Smooth muscle cell (in vitro differentiated cells): Measurements from ENCODE around the gene BCAM. TPM values are rescaled to one million over a fixed set of nuclear protein-coding genes. Genes with fewer than 3 reads are reported as not detected.

Experiments
- DNase-seq: peaks from one replicate; lab custom pipeline; 2025; ENCODE audit not compliant: unreplicated experiment; lab: John Stamatoyannopoulos, UW
- H2AFZ ChIP-seq: fragments of 200-600 bp; sonication (generic); 2 replicates; pipeline ENCODE4 v1.6.0; 2016; ENCODE audit warnings: antibody characterized with exemption, low read depth, mild to moderate bottlenecking
- H3F3A ChIP-seq: fragments of 200-600 bp; sonication (generic); 2 replicates; pipeline ENCODE4 v1.6.0; 2017; ENCODE audit warnings: antibody characterized with exemption, low read depth
- H3K27ac ChIP-seq: fragments of 200-600 bp; sonication (generic); 2 replicates; pipeline ENCODE4 v1.5.1; 2016; ENCODE audit warnings: low read depth, mild to moderate bottlenecking
- H3K27me3 ChIP-seq: fragments of 200-600 bp; sonication (generic); 2 replicates; pipeline ENCODE4 v1.6.1; 2016; ENCODE audit warnings: low read depth, mild to moderate bottlenecking
- H3K36me3 ChIP-seq: fragments of 200-600 bp; sonication (generic); 2 replicates; pipeline ENCODE4 v1.5.1; 2016; ENCODE audit warnings: low read depth
- H3K4me1 ChIP-seq: fragments of 200-600 bp; sonication (generic); 2 replicates; pipeline ENCODE4 v1.5.1; 2016; ENCODE audit warnings: low read depth
- H3K4me2 ChIP-seq: fragments of 200-600 bp; sonication (generic); 2 replicates; pipeline ENCODE4 v1.6.0; 2016; ENCODE audit warnings: mild to moderate bottlenecking
- H3K4me3 ChIP-seq: fragments of 200-600 bp; sonication (generic); 2 replicates; pipeline ENCODE4 v1.5.1; 2016; ENCODE audit warnings: mild to moderate bottlenecking
- H3K79me2 ChIP-seq: fragments of 200-600 bp; sonication (generic); 2 replicates; pipeline ENCODE4 v1.6.0; 2016; ENCODE audit warnings: low read depth, mild to moderate bottlenecking
- H3K9ac ChIP-seq: fragments of 200-600 bp; sonication (generic); 2 replicates; pipeline ENCODE4 v1.6.0; 2016; ENCODE audit warnings: low read depth
- H3K9me3 ChIP-seq: fragments of 200-600 bp; sonication (generic); replicated peaks from 2 replicates; pipeline ENCODE4 v1.5.1; 2016; ENCODE audit warnings: low read depth
- H4K20me1 ChIP-seq: fragments of 200-600 bp; sonication (generic); 2 replicates; pipeline ENCODE4 v1.6.0; 2016; ENCODE audit warnings: low read depth
- CTCF ChIP-seq: fragments of 200-600 bp; sonication (generic); IDR thresholded peaks from 2 replicates; pipeline ENCODE4 v1.5.1; 2017; ENCODE audit warnings: borderline replicate concordance, mild to moderate bottlenecking, antibody characterized with exemption; ENCODE audit not compliant: insufficient read depth, poor library complexity, severe bottlenecking
- WGBS: methylation state at CpG from one replicate; pipeline ENCODE4 v1.1.7; 2016; ENCODE audit warnings: low lambda C conversion rate; 5-methylcytosine and 5-hydroxymethylcytosine counted together
- polyA plus RNA-seq: library from polyadenylated mRNA; unstranded; fragments of >200 nt; fragmentation: Nextera tagmentation; extraction: Ambion mirVana; gene quantifications from 2 replicates; pipeline ENCODE4 v1.2.1, GENCODE V29; 2016
- total RNA-seq: library from RNA; depleted of rRNA; stranded (reverse); fragments of >200 nt; gene quantifications from 2 replicates; pipeline ENCODE4 v1.2.3, GENCODE V29; 2014

BCAM gene
- total and polyA plus RNA-seq, 2 experiments from 2014 or later, result 1.5 to 5.0 TPM

DNA sequence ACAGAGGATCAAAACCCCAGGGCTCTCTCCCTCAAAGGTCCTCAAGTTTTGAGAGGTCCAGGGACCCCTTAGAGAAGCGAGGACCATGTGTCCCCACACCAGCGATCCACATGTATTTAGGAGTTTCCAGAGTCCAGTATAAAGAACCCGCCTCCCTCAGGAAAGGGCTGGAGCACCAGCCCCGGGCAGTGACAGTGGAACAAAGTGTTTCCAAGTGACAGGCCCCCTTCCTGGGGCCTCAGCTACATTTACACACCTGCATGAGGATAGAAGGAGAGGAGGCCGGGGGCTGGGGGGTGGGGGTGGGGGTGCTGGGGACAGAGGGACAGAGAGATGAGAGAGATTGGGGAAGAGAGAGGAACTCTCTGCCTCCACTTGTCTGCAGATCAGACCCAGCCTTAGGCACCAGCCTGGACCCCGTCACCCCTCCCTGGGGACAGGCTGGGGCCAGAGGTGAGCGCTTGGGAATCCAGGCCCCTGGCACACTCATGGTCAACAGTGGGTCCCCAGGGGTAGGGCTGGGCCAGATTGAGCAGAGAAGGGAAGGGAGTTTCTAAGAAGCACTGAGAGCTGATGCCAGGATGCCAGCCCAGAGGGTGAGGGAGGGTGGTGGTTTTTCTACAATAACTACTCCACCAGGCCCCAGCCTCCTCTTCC, 802 bp downstream of the BCAM start:
- Histone ChIP-seq H3K4me2 (peak overlapping the region; percentile 99), H2AFZ (peak overlapping the region; percentile 89), H3F3A (no peaks in the 10 kb centered on the region), H3K4me1 (peaks cover 15% of the 10 kb centered on the region), H3K79me2 (no peaks in the 10 kb centered on the region), H3K27ac (no peak overlapping the region), H3K9me3 (no peaks in the 10 kb centered on the region), H3K9ac (no peak overlapping the region), H3K27me3 (no peaks in the 10 kb centered on the region), H3K4me3 (peak overlapping the region; percentile 75), H4K20me1 (no peaks in the 10 kb centered on the region), H3K36me3 (no peaks in the 10 kb centered on the region)
- WGBS, result 49% methylated on average over 7 of the region's 7 CpGs
- TF ChIP-seq CTCF, result no peak
- DNase-seq, result no peak

GRCh38 chr19:44810234-44811121, 1.6 kb downstream of the BCAM start:
- Histone ChIP-seq H3K27me3 (no peaks in the 10 kb centered on the region), H3K79me2 (no peaks in the 10 kb centered on the region), H3K9me3 (no peaks in the 10 kb centered on the region), H2AFZ (no peak overlapping the region), H4K20me1 (no peaks in the 10 kb centered on the region), H3K4me1 (peaks cover 15% of the 10 kb centered on the region), H3K9ac (no peak overlapping the region), H3K27ac (no peak overlapping the region), H3F3A (no peaks in the 10 kb centered on the region), H3K36me3 (no peaks in the 10 kb centered on the region), H3K4me2 (no peak overlapping the region), H3K4me3 (no peak overlapping the region)
- 77% methylated on average over 12 of the region's 13 CpGs for WGBS
- no peak for TF ChIP-seq CTCF
- no peak for DNase-seq

DNA sequence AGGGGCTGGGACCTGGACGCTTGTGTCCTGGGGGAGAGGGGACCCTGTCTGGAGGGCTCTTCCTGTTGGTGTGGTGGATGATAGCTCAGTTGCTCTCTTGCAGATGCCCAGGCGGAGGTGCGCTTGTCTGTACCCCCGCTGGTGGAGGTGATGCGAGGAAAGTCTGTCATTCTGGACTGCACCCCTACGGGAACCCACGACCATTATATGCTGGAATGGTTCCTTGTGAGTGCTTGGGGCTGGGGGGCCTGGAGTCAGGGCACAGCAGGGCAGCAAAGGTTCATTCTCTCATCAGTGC, 2.2 kb downstream of the BCAM start:
- no peak overlapping the region for H3K9ac ChIP-seq
- H3K27ac ChIP-seq, result no peak overlapping the region
- H3K36me3 ChIP-seq, result no peaks in the 10 kb centered on the region
- no peak overlapping the region for H3K4me3 ChIP-seq
- peaks cover 15% of the 10 kb centered on the region for H3K4me1 ChIP-seq
- no peaks in the 10 kb centered on the region for H3F3A ChIP-seq
- WGBS, result 100% methylated on average over 7 of the region's 7 CpGs
- no peaks in the 10 kb centered on the region for H3K27me3 ChIP-seq
- DNase-seq, result no peak
- TF ChIP-seq CTCF, result no peak
- H2AFZ ChIP-seq, result no peak overlapping the region
- H3K79me2 ChIP-seq, result no peaks in the 10 kb centered on the region
- no peaks in the 10 kb centered on the region for H3K9me3 ChIP-seq
- H4K20me1 ChIP-seq, result no peaks in the 10 kb centered on the region
- H3K4me2 ChIP-seq, result no peak overlapping the region
